GM21619 (cell line): ENCODE measurements around the gene ARMC7.

Source experiments
- ATAC-seq: cut with Tn5 transposase; IDR thresholded peaks from one replicate; pipeline ENCODE4 v1.9.1; 2021; ENCODE audit not compliant: unreplicated experiment

Gene ARMC7

GRCh38 chr17:75098861-75099260, 10.9 kb upstream of the ARMC7 start:
- no peak for ATAC-seq

- ATAC-seq: no peak
Measured at GRCh38 chr17:75099881-75100595, 9.7 kb upstream of the ARMC7 start.

GRCh38 chr17:75102385-75102821, 7.4 kb upstream of the ARMC7 start:
- ATAC-seq: peak; percentile 52

GRCh38 chr17:75103601-75104554, 5.9 kb upstream of the ARMC7 start:
- no peak for ATAC-seq

- ATAC-seq: no peak
Measured at GRCh38 chr17:75105126-75106080, 4.4 kb upstream of the ARMC7 start.

- no peak for ATAC-seq
Measured at GRCh38 chr17:75108193-75108592, 1.6 kb upstream of the ARMC7 start.

GRCh38 chr17:75109046-75109406, 743 bp upstream of the ARMC7 start:
- no peak for ATAC-seq

GRCh38 chr17:75110234-75110937, 617 bp downstream of the ARMC7 start:
- ATAC-seq: no peak

- ATAC-seq: no peak
Measured at GRCh38 chr17:75111777-75112335, 2.1 kb downstream of the ARMC7 start.

GRCh38 chr17:75113798-75114551, 4.2 kb downstream of the ARMC7 start:
- peak; percentile 41 for ATAC-seq

- ATAC-seq: no peak
Measured at GRCh38 chr17:75114552-75115314, 5.0 kb downstream of the ARMC7 start.

GRCh38 chr17:75115555-75115954, 5.8 kb downstream of the ARMC7 start:
- no peak for ATAC-seq

- ATAC-seq: no peak
Measured at GRCh38 chr17:75116737-75117136, 7.0 kb downstream of the ARMC7 start.

- ATAC-seq: no peak
Measured at GRCh38 chr17:75118307-75118706, 8.5 kb downstream of the ARMC7 start.

GRCh38 chr17:75124041-75124818, 14.5 kb downstream of the ARMC7 start:
- no peak for ATAC-seq

- ATAC-seq: no peak
Measured at GRCh38 chr17:75124819-75125162, 15.0 kb downstream of the ARMC7 start.

- ATAC-seq: no peak
Measured at GRCh38 chr17:75125984-75126383, 16.2 kb downstream of the ARMC7 start.

- no peak for ATAC-seq
Measured at GRCh38 chr17:75126954-75127353, 17.2 kb downstream of the ARMC7 start.
